NCI-H2196 (cell line): Measurements from ENCODE around the gene KRTAP5-8.
"Not testable (repeated sequence)": the region's sequence is repeated elsewhere in the genome, so short reads cannot be mapped to it uniquely, and the experiment has no call there.

Experiments used
- DNase-seq: peaks from one replicate; lab custom pipeline; 2025; ENCODE audit not compliant: unreplicated experiment; lab: John Stamatoyannopoulos, UW

The KRTAP5-8 gene

GRCh38 chr11:71505781-71506180 is 32.0 kb upstream of the KRTAP5-8 start:
- DNase-seq: no peak

GRCh38 chr11:71507102-71507501 is 30.7 kb upstream of the KRTAP5-8 start:
- no peak for DNase-seq

GRCh38 chr11:71518506-71519471 is 19.0 kb upstream of the KRTAP5-8 start:
- DNase-seq: no peak

GRCh38 chr11:71519546-71519945 is 18.3 kb upstream of the KRTAP5-8 start:
- DNase-seq: no peak

GRCh38 chr11:71525188-71525937 is 12.5 kb upstream of the KRTAP5-8 start:
- no peak for DNase-seq

GRCh38 chr11:71525938-71526495 is 11.8 kb upstream of the KRTAP5-8 start:
- no peak for DNase-seq

- not testable (repeated sequence) for DNase-seq
Observed at GRCh38 chr11:71526796-71527575, 10.8 kb upstream of the KRTAP5-8 start, which contains the start of gene KRTAP5-7. Gene KRTAP5-7 (plus strand): TSS chr11:71527267. CDS start chr11:71527301, 34 bp downstream.

GRCh38 chr11:71527576-71528210 is 10.1 kb upstream of the KRTAP5-8 start:
- no peak for DNase-seq

GRCh38 chr11:71530602-71531001 is 7.2 kb upstream of the KRTAP5-8 start:
- no peak for DNase-seq

- DNase-seq: no peak
Observed at GRCh38 chr11:71532036-71532610, 5.7 kb upstream of the KRTAP5-8 start.

- DNase-seq: not testable (repeated sequence)
Observed at GRCh38 chr11:71534711-71535608, 2.9 kb upstream of the KRTAP5-8 start.

- no peak for DNase-seq
Observed at GRCh38 chr11:71535825-71536224, 2.0 kb upstream of the KRTAP5-8 start.

GRCh38 chr11:71537537-71537936 is 288 bp upstream of the KRTAP5-8 start:
- no peak for DNase-seq

- no peak for DNase-seq
Observed at GRCh38 chr11:71538666-71538990, 803 bp downstream of the KRTAP5-8 start.

- DNase-seq: no peak
Observed at GRCh38 chr11:71539017-71539416, 1.2 kb downstream of the KRTAP5-8 start.

- not testable (repeated sequence) for DNase-seq
Observed at GRCh38 chr11:71539971-71540370, 2.1 kb downstream of the KRTAP5-8 start.

- DNase-seq: not testable (repeated sequence)
Observed at GRCh38 chr11:71540521-71541304, 2.9 kb downstream of the KRTAP5-8 start.

- no peak for DNase-seq
Observed at GRCh38 chr11:71542382-71542781, 4.6 kb downstream of the KRTAP5-8 start.
